GM19372 (cell line): Measurements from ENCODE around the gene SLAMF8.

ENCODE experiments used
- ATAC-seq: cut with Tn5 transposase; IDR thresholded peaks from one replicate; pipeline ENCODE4 v1.9.1; 2021; ENCODE audit warnings: mild to moderate bottlenecking, low read depth, moderate library complexity; ENCODE audit not compliant: unreplicated experiment

SLAMF8 gene

DNA sequence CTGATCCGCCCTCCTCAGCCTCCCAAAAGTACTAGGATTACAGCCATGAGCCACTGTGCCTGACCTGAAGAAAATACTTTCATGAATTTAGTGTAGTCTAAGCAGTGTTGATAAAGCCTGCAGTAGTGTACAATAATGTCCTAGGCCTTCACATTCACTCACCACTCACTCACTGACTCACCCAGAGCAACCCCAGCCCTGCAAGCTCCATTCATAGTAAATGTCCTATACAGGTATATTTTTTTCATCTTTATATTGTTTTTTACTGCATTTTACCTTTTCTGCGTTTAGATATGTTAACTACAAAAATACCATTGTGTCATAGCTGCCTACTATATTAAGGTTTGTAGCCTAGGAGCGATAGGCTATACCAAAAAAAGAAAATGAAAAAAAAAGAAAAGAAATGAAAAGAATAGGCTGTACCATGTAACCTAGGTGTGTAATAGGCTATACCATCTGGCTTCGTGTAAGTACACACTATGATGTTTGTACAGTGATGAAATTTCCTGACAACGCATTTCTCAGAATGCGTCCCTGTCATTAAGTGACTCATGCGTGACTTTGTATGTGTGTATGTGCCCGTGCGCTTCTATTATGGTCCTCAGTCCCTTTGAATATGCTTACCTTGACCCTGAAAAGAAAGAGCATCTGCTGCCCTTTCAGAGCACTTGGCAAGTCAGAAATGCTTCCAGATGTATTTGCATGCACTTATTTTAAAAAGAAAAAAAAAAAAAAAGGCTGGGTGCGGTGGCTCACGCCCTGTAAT is 9.2 kb upstream of the SLAMF8 start:
- ATAC-seq, result no peak

DNA sequence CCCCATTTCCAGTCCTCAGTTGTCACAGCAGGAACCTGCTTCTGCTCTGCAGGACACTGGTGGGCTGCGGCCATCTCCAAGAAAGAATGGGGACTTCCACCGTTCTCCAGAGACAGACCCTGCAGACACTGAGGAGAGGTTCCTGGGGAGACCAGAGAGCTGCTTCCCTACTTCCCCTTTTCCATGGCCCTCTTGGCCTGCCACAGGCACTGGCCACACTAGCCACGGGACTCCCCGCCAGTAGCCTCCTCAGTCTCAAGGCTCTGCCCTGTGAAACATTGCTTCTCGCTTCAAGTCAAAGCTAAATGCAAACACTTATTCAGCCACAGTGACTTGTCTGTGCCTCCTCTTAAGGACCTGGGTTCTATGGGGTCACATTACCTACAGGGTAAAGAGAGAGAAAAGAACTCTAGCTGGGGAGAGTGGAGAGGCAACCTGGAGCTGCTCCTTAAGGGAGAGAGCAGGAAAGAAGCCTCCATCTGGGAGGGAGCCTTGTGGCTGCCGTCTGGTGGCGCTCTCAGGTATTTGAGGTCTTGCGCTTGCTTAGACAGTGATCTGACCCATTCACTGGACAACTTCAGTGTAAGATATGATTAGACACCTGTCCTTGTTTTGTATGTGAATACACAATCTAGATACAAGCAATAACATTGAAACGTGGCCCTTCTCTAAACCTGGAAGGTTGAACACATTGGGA is 5.4 kb upstream of the SLAMF8 start:
- peak; percentile 60 for ATAC-seq

DNA sequence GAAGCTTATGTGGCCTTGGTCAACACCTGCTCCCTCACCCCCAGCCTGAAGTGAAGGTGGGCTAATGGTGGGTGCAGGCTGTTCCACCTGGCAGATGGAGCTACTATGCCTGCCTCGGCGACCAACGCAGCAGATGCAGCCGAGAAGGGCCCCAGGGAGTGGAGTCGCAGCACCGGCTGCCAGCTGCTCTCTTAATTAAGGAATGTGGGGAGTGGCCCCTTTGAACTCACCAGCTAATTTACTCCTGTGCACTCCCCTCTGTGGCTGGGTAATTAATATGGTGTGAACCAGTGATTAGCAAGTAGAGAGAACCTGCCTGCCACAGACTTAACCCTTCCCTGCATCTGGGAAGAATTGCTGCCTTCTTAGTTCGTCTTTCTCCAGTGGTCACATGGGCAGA is 3.3 kb upstream of the SLAMF8 start:
- ATAC-seq, result no peak

DNA sequence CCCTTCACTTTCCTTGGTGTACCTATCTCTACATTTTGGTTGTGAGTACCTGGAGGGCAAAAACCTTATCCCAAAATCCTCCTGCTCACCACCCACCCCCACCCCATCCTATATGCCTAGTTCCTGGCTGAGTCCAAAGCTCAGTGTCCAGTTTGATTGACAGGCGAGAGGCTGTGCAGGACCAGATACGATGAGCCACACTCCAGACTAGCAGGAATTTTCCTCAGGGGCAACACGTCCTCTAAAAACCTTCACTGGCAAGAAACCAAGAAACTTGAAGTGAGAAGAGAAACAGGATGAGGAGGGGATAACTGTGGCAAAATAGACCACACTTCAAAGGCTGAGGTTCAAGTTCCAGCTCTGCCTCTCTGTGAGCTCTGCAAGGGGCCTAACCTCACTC is 1.1 kb upstream of the SLAMF8 start:
- ATAC-seq, result no peak

DNA sequence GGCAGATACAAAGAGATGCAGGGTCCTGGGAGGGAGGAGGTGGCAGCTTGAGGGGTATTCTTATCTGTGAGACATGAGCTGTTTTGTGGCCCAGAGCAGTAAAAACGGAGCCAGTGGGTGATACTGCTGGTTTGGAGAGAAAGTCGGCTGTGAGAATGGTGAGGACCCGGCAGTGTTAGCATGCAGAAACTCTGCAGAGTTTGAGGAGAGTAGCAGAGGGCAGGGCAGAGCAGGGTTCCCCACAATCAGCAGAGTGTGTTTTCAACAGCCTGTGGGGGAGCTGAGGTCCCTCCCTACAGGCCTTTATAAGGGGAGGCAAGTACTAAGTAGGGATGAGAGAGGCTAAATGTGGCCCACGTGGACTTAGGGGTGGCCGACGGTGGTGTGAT is 423 bp downstream of the SLAMF8 start:
- ATAC-seq, result no peak

DNA sequence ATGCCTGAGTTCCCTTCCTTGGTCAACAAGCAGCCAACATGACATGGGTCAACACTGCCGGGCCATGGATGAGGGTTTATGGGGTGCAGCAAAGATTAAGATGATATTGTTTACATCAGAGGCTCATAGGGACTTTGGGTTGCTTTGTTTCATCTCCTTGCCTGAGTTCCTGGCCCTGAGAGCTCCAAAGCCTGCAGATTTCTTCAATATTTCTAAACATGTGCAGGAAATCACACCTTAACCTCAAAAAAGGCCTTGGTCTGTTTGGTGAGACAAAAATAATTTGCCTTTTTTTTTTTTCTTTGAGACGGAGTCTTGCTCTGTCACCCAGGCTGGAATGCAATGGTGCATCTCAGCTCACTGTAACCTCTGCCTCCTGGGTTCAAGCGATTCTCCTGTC is 876 bp downstream of the SLAMF8 start:
- ATAC-seq, result no peak

DNA sequence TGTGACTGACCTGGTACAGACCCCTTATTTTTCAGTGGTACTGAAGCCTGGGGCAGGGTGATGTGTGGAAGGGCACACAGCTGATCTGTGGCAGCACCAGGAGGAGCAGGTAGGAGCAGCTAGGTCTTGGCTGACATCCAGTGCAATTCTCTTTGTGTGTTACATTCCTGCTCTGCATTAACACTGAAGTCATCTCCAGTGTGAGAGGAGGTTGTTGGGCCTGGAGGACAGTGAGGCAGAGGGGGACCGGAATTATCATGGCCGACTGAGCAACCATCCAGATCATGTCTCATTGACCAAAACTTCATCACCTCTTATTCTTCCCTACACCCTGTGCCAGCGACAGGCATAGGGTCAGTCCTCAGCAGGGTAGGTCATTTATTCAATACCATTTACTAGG is 1.5 kb downstream of the SLAMF8 start:
- ATAC-seq, result no peak

DNA sequence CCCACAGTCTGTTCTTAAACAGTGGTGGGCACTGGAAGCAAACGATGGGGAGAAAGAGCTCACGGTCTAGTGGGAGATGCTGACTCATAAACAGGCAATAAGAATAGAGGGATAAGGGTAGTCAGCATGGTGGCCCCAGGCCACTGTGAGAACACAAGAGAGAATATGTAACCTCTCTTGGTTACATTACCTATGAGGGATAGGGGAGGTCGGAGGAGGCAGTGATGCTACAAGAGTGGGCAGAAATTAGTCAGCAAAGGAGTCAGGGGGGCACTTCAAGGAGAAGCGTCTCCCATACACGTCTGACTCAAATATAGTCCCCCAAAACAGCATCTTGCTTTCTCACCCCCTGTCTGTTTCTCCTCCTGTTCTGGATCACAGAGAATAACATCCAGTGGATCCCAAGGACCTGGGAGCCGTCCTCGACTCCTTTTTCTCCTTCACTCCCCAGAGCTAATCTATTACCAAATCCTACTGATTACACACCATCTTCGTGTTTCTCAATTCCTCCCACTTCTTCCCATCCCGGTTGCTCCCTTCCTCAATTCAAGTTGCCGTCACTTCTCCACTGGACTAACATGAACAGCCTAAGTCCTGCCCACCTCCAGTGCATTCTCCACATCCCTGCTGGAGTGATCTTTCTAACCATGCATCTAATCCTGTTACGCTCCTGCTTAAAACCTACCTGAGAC is 2.1 kb downstream of the SLAMF8 start:
- ATAC-seq, result no peak

DNA sequence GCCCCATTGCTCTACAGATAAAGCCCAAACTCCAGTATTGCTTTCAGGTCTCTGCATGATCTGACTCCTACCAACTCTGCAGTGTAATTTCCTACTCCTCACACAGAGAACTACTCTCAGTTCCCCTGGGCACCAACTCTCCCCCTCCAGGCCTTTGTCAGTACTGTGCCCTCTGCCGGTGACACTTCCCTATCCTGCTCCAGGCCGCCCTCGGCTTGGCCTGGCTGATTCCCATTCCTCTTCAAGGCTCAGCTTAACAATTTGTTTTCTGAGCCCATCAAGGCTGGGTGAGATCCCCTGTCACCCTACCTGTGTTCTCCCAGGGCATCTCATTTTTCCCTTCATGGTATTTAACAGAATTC is 2.6 kb downstream of the SLAMF8 start:
- ATAC-seq, result no peak

DNA sequence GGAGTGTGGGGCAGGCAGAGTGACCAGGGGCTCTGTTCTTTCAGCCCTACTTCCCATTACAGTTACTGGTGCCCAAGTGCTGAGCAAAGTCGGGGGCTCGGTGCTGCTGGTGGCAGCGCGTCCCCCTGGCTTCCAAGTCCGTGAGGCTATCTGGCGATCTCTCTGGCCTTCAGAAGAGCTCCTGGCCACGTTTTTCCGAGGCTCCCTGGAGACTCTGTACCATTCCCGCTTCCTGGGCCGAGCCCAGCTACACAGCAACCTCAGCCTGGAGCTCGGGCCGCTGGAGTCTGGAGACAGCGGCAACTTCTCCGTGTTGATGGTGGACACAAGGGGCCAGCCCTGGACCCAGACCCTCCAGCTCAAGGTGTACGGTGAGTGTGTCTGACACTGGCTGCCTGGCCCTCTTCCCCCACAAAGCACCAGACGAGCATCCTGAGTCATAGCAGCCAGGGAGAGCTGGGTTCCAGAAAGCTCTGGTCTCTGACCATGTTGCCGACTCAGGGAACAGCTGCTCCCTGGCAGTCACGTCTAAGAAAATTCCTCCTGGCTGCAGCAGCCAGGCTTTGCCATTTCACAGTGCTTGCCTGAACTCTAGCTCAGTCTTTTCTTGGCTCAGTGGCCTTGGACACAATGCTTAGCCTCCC is 3.3 kb downstream of the SLAMF8 start:
- ATAC-seq, result no peak

DNA sequence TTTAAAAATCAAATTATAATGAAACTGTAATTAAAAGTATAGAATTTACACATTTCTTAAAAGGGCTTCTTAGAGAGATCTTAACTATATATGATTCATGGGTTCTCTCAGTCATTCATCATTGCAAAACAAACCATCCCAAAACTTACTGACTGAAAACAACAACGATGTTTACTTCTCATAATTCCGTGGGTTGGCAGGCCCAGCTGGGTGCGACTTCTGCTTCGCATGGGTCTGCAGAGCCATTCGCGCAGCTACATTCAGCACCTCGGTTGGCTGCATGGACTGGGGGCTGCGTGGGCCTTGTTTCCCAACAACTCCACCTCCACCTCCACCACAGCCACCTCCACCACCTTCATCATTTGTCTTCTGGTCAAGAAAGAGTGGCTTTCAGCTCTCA is 4.0 kb downstream of the SLAMF8 start:
- ATAC-seq, result no peak

DNA sequence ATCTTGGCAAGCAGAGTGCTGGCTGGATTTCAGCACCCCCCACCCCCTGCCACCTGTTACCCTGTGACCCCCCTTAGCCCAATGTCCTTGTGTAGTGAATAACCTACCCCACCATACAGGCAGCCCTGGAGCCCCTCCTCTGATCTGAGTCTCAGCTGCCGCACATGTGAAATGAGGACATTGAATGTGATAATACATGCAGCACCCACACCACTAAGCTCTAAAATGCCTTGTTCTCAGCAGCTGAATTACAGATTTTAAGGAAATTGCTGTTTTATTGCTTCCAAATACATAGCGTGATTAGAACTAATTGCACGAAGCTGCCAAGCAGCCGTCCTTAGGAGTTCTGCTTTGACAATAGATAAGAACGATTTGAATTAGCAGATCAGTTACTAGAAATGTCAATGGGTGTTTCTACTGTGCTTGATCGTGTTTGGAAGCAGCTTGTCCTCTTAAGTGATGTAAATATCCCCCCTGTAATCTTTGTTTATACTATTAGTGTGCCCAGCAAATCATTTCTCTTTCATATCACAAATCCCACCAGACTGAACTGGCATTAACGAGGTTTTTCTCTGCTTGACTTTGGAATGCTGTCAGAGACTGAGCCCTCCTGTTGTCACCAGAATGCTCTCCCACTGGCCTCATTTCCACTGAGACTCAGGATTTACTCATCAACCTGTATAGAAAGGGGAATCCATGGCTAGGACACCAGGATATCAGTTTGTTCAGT is 4.9 kb downstream of the SLAMF8 start:
- no peak for ATAC-seq

DNA sequence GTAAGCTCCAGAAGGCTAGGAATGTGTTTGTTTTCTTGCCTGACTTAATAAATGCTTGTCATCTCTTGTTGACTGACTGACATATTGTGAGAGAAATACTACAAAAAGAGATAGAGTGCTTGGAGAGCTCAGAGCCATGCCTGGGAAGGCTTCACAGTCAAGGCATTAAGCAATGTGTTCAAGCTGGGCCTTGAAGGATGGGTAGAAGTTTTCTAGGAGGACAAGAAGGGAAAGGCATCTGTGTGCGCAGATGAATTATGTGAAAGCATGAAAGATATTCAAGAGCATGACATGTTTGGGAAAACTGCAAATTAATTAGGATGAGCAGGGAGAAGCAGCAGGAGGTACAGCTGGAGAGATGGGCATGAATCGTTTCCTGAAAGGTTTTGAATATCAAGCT is 5.6 kb downstream of the SLAMF8 start:
- ATAC-seq, result no peak

DNA sequence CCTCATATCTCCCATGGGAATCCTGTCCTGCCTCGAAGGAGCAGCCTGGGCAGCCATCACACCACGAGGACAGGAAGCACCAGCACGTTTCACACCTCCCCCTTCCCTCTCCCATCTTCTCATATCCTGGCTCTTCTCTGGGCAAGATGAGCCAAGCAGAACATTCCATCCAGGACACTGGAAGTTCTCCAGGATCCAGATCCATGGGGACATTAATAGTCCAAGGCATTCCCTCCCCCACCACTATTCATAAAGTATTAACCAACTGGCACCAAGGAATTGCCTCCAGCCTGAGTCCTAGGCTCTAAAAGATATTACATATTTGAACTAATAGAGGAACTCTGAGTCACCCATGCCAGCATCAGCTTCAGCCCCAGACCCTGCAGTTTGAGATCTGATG is 8.7 kb downstream of the SLAMF8 start:
- ATAC-seq, result no peak

DNA sequence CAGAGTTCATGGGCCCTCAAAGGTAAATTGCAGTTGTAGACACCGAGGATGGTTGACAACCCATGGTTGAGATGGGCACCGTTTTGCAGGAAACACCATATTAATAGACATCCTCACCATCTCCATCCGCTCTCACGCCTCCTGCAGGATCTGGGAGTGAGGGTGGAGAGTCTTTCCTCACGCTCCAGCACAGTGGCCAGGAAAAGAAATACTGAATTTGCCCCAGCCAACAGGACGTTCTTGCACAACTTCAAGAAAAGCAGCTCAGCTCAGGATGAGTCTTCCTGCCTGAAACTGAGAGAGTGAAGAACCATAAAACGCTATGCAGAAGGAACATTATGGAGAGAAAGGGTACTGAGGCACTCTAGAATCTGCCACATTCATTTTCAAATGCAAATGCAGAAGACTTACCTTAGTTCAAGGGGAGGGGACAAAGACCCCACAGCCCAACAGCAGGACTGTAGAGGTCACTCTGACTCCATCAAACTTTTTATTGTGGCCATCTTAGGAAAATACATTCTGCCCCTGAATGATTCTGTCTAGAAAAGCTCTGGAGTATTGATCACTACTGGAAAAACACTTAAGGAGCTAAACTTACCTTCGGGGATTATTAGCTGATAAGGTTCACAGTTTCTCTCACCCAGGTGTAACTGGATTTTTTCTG is 9.3 kb downstream of the SLAMF8 start:
- no peak for ATAC-seq

DNA sequence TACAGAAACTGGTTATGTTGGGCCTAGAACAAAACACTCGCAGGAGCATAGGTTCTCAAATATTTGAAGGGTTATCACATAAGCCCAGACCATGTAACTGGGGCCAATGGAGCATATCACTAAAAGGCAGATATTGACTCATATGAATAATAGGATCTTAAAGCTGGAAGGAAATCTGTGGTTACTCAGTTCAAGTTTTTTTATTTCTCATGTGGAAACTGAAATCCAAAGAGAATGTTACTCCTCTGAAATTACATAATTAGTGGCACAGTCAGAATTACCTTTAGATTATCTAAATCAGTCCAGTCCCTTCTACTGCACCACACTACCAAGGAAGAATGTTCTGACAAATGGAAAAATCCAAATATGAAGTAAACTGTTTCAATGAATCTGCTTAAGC is 12.0 kb downstream of the SLAMF8 start:
- no peak for ATAC-seq

DNA sequence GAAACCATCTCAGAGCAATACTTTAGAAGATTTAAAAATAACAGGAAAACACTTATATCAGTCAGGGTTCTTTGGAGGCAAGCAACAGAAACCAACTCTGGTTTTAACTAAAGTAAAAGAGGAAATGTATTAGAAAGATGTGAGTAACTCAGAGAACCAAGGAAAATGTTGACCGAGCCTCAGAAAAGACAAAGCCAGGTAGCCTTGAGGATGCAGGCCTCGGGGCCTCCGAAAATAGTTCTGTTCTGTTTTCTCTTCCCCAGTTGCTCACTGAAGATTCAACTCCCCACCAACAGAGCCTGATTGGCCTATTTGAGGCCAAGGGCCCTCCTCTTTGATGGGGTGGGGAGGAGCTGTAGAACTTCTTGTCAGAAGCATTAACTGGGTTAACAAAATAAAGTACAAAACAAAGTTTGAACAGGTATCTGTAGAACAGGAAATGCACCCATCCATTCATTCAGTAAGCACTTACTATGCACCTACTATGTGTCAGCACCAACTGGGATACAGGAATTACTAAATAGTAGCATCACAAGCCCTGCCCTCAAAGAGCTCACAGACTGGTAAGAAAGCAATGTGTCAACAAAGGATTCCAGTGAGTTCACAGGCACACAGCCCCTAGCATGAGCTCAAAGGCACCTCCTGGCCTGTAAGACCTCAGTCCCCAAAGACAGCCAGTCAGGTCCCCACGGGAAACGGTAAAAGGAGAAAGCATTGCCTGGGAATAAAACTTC is 12.6 kb downstream of the SLAMF8 start:
- peak; percentile 75 for ATAC-seq

DNA sequence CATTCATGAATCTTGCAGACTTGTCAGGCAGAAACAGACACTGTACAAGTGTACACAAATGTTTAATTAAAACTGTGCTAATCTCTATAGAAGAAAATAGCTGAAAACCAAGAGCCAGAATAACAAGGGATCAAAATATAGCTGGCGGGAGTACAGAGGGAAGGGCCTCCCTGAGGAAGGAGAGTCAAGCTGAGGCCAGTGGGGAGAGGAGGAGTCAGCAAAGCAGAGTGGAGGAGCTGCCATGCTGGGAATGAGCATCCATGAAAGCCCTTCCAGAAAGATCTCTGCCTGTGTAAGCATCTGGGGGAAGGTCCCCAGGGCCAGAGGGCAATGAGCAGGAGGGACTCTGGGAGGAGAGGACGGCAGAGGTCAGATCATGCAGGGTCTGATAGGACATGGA is 15.1 kb downstream of the SLAMF8 start:
- no peak for ATAC-seq

DNA sequence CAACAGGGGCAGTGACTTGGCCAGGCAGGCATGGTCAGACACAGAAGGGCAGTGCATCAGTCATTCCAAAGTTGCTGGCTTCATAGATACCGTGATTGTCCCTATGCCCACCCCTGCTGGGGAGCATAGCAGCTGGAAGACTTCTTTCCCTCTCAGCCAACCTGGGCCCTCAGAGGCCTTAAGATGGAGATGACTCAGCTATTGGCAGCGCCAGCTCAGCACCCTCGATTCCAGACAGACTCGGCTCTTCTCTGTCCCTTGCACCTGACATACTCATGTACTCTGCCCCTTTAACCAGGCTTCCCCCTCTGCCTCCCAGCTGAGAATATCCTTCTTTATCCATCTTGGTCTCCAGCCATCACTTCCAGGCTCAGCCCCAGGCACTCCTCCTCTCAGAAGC is 16.8 kb downstream of the SLAMF8 start:
- no peak for ATAC-seq
